ENCODE results near the gene DLX4. TPM values are rescaled to one million over a fixed set of nuclear protein-coding genes. Genes with fewer than 3 reads are reported as not detected.

The DLX4 gene
- total and polyA plus RNA-seq, 7 experiments from 2014 or later: 0.34 to 1.6 (median 0.74) TPM; not detected in 2

DNA sequence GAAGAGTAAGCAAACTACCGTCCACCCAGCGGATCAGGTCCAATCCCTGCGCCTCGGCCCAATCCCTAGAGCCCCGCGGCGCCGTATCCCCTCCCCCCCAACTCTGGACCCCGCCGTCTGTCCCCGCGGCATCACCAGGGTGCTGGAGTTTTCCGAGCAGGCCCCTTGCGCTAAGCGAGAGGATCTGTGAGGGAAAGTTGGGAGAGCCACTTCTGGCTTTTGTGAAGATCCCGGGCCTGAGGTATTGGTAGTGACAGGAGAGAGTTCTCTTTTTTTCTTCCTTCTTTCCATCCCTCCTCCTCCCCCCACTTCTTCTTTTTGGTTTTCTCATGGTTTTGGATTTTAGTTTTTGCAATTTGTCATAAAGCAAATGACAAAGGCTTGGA is 3.5 kb upstream of the DLX4 start:
- POLR2A ChIA-PET: no interaction called here
- Mint-ChIP-seq H3K27ac (peak overlapping the region in 2 of 9 donors; percentile 16 to 68), H3K27me3 (peaks cover 66 to 87% (median 74%) of the 10 kb centered on the region in 5 donors), H3K36me3 (peaks cover 0 to 5% (median 3%) of the 10 kb centered on the region in 5 donors), H3K4me1 (peaks cover 21 to 57% (median 44%) of the 10 kb centered on the region in 7 donors), H3K4me3 (peak overlapping the region in 8 of 10 donors; percentile 13 to 83 (median 64)), H3K9me3 (peaks cover 0 to 22% (median 9%) of the 10 kb centered on the region in 11 donors)
- intact Hi-C loops (cut with micrococcal nuclease): loop anchor here (5.0 to 10.0 kb wide), 4 partner anchors 468 to 1351 kb away; partner anchors contain the start of genes NGFR (in 2 of the 2), HOXB7 (in 1 of the 2) and HOXB8 (in 1 of the 2)
- no peak overlapping the region for H3K4me3 ChIP-seq (ENCODE audit: low read length)
- peaks cover 11 to 40% of the 10 kb centered on the region in 2 donors for H3K27me3 ChIP-seq (ENCODE audit: control insufficient read depth in 2 of 2, insufficient read depth in 2 of 2, low read length in 2 of 2)
- peaks cover 9 to 26% of the 10 kb centered on the region in 2 donors for H3K4me1 ChIP-seq (ENCODE audit: control insufficient read depth in 2 of 2, insufficient read depth in 2 of 2, low read length in 2 of 2)
- H3K36me3 ChIP-seq (ENCODE audit: control insufficient read depth in 2 of 3, insufficient read depth in 3 of 3, low read length in 3 of 3): no peaks in the 10 kb centered on the region
- DNase-seq (no peak), ATAC-seq (no peak)
- no peaks in the 10 kb centered on the region for H3K9me3 ChIP-seq (ENCODE audit: control insufficient read depth in 2 of 3, low read length in 3 of 3)
- CTCF ChIA-PET: no interaction called here
- H3K27ac ChIP-seq (ENCODE audit: low read depth, low read length): no peak overlapping the region

DNA sequence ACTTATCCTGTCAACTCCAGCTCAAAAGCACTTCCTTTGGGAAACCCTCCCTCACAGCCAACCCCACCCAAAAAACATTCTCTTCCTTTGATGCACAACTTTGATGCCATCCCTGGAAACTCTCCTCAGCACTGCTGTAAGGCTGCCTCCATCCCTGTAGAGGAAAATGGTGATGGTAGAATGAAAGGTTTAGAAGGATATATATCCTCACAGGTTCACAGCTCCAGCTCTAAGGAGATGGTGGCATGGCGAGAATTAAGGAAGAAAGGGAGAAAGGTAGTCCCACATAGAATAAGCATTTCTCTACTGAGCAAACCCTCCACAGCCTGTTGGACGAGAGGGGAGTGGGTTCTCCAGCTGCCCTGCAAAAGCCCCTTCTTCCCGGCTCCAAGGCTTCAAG is 2.2 kb upstream of the DLX4 start:
- ChIA-PET CTCF (no interaction called here), POLR2A (interaction anchor here (0.6 kb wide), 2 partner anchors 10 to 44 kb away, joined by 3 to 6 read pairs; no protein-coding TSS in a partner anchor)
- Mint-ChIP-seq H3K9me3 (peaks cover 0 to 20% (median 9%) of the 10 kb centered on the region in 11 donors), H3K36me3 (peaks cover 0 to 5% (median 3%) of the 10 kb centered on the region in 5 donors), H3K4me1 (peaks cover 29 to 70% (median 54%) of the 10 kb centered on the region in 7 donors), H3K27me3 (peaks cover 70 to 93% (median 78%) of the 10 kb centered on the region in 5 donors), H3K4me3 (peak overlapping the region in 4 of 10 donors; percentile 2 to 51 (median 16)), H3K27ac (peak overlapping the region in 2 of 9 donors; percentile 59 to 69)
- Histone ChIP-seq H3K9me3 (ENCODE audit: control insufficient read depth in 2 of 3, low read length in 3 of 3) (no peaks in the 10 kb centered on the region), H3K36me3 (ENCODE audit: control insufficient read depth in 2 of 3, insufficient read depth in 3 of 3, low read length in 3 of 3) (no peaks in the 10 kb centered on the region), H3K27ac (ENCODE audit: low read depth, low read length) (no peak overlapping the region), H3K27me3 (ENCODE audit: control insufficient read depth in 2 of 2, insufficient read depth in 2 of 2, low read length in 2 of 2) (peaks cover 11 to 45% of the 10 kb centered on the region in 2 donors), H3K4me1 (ENCODE audit: control insufficient read depth in 2 of 2, insufficient read depth in 2 of 2, low read length in 2 of 2) (peaks cover 9 to 28% of the 10 kb centered on the region in 2 donors), H3K4me3 (ENCODE audit: low read length) (no peak overlapping the region)
- no peak for ATAC-seq
- DNase-seq: no peak
- intact Hi-C loops (cut with micrococcal nuclease): loop anchor here (5.0 to 10.0 kb wide), 4 partner anchors 469 to 1352 kb away; partner anchors contain the start of genes NGFR (in 2 of the 2), HOXB7 (in 1 of the 2) and HOXB8 (in 1 of the 2)

DNA sequence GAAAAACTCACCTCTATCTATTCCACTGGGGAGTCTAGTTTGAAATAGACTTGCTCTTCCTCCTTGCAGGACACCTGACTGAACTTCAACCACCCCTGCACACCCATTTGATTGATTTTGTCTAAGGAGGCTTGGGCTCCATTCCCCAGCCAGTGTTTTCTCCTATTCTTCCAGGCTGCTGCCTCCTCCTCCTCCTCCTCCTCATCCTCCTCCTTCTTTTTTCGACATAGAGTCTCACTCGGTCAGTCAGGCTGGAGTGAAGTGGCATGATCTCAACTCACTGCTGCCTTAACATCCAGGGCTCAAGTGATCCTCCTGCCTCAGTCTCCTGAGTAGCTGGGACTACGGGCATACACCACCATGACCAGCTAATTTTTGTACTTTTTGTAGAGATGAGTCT is 1.8 kb upstream of the DLX4 start:
- H3K36me3 Mint-ChIP-seq: peaks cover 0 to 5% (median 3%) of the 10 kb centered on the region in 5 donors
- H3K4me3 ChIP-seq (ENCODE audit: low read length): no peak overlapping the region
- peak overlapping the region in 3 of 10 donors; percentile 14 to 91 (median 69) for H3K4me3 Mint-ChIP-seq
- POLR2A ChIA-PET: interaction anchor here (0.6 kb wide), 2 partner anchors 44 to 1932 kb away, joined by 3 to 6 read pairs; no protein-coding TSS in a partner anchor
- CTCF ChIA-PET: no interaction called here
- H3K27me3 ChIP-seq (ENCODE audit: control insufficient read depth in 2 of 2, insufficient read depth in 2 of 2, low read length in 2 of 2): peaks cover 11 to 48% of the 10 kb centered on the region in 2 donors
- H3K4me1 Mint-ChIP-seq: peaks cover 29 to 74% (median 54%) of the 10 kb centered on the region in 7 donors
- H3K27me3 Mint-ChIP-seq: peaks cover 67 to 94% (median 78%) of the 10 kb centered on the region in 5 donors
- intact Hi-C loops (cut with micrococcal nuclease): loop anchor here (5.0 to 10.0 kb wide), 4 partner anchors 470 to 1352 kb away; partner anchors contain the start of genes NGFR (in 2 of the 2), HOXB7 (in 1 of the 2) and HOXB8 (in 1 of the 2)
- DNase-seq (no peak), ATAC-seq (no peak)
- H3K27ac ChIP-seq (ENCODE audit: low read depth, low read length): no peak overlapping the region
- H3K9me3 Mint-ChIP-seq: peaks cover 0 to 20% (median 9%) of the 10 kb centered on the region in 11 donors
- no peaks in the 10 kb centered on the region for H3K36me3 ChIP-seq (ENCODE audit: control insufficient read depth in 2 of 3, insufficient read depth in 3 of 3, low read length in 3 of 3)
- H3K27ac Mint-ChIP-seq: no peak overlapping the region
- peaks cover 9 to 32% of the 10 kb centered on the region in 2 donors for H3K4me1 ChIP-seq (ENCODE audit: control insufficient read depth in 2 of 2, insufficient read depth in 2 of 2, low read length in 2 of 2)
- no peaks in the 10 kb centered on the region for H3K9me3 ChIP-seq (ENCODE audit: control insufficient read depth in 2 of 3, low read length in 3 of 3)

DNA sequence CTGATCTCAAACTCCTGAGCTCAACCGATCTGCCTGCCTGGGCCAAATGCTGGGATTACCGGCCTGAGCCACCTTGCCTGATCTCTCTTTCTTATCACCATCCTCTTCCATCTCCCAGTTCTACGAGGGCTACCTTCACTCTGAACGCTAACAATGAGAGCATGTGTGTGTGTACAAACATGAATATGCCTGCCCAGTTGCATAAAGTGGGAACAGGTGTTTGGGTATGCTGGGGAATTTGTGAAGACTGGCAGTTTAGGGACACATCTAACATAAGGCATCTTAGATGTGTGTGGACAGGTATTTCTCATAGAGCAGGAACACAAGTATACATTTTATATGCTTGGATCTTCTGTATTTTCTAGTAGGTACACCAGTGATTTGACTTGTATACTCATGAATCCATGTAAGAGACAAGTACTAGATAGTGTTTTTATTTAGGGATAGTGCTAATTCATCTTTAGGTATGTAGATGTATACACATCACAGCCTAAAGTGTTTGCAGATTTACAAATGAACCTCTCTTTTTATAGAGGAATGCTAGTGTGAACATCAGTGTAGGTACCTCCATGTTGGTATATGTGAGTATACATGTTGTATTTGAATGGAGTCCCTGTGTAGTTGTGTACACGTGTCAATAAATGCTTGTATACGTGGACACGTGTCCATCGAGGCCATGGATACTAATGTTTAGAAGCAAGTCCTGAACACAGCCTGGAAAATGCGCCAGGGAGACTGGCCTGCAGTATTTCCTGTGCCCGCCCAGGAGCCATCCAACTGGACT is 1.2 kb upstream of the DLX4 start:
- Histone ChIP-seq H3K4me3 (ENCODE audit: low read length) (peak overlapping the region; percentile 81), H3K4me1 (ENCODE audit: control insufficient read depth in 2 of 2, insufficient read depth in 2 of 2, low read length in 2 of 2) (peaks cover 9 to 38% of the 10 kb centered on the region in 2 donors), H3K27ac (ENCODE audit: low read depth, low read length) (no peak overlapping the region), H3K9me3 (ENCODE audit: control insufficient read depth in 2 of 3, low read length in 3 of 3) (no peaks in the 10 kb centered on the region), H3K36me3 (ENCODE audit: control insufficient read depth in 2 of 3, insufficient read depth in 3 of 3, low read length in 3 of 3) (no peaks in the 10 kb centered on the region), H3K27me3 (ENCODE audit: control insufficient read depth in 2 of 2, insufficient read depth in 2 of 2, low read length in 2 of 2) (peaks cover 11 to 43% of the 10 kb centered on the region in 2 donors)
- Mint-ChIP-seq H3K4me3 (peak overlapping the region; percentile 58 to 94 (median 86)), H3K36me3 (peaks cover 0 to 5% (median 3%) of the 10 kb centered on the region in 5 donors), H3K9me3 (peaks cover 0 to 20% (median 9%) of the 10 kb centered on the region in 11 donors), H3K27me3 (peaks cover 63 to 93% (median 74%) of the 10 kb centered on the region in 5 donors), H3K27ac (peak overlapping the region in 4 of 9 donors; percentile 10 to 59 (median 24)), H3K4me1 (peaks cover 29 to 80% (median 59%) of the 10 kb centered on the region in 7 donors)
- intact Hi-C loops (cut with micrococcal nuclease): loop anchor here (1.0 to 10.0 kb wide), 7 partner anchors 16 to 1353 kb away; partner anchors contain the start of genes NGFR (in 2 of the 2), DLX3 (in 1 of the 2), HOXB7 (in 1 of the 2) and HOXB8 (in 1 of the 2)
- CTCF ChIA-PET: interaction anchor here (1.0 kb wide), 1 partner anchor 30 kb away, joined by 3 read pairs; no protein-coding TSS in a partner anchor
- POLR2A ChIA-PET: interaction anchor here (0.6 to 1.4 kb wide), 3 partner anchors 16 to 1933 kb away, joined by 3 read pairs; no protein-coding TSS in a partner anchor
- DNase-seq (no peak), ATAC-seq (no peak)

DNA sequence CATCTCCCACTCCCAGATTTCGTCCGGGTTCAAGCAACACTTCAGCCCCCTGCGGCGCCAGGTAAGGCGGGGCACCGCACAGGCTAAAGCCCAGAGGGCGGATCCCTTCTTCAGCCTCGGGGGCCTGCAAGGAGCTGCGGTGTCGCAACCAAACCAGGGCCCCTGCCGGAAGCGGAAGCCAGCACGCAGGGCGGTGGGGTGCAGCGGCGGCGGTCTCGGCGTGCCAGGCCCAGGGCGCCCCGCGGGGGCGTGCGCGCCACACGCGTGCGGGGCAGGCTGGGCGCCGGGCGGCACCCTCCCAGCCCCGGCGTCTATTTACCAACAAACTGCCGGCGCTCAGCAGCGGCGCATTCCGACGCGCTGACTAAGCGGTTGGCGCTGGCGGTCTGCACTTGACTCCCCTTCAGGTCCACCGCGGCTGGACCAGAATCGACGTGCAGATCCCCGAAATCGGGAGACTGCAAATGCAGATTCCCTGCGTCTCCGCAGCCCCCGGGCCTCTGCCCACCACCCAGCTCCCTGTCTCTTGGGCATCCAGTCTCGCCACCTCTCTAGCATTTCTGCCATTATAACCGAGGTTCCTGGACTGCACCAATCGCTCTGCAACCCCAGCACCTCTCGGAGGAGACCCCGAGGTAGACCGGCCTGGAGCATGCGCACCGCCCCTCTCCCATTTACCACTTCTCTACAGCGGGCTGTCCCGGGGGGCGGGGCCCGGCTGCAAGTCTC is 421 bp upstream of the DLX4 start:
- ChIA-PET POLR2A (interaction anchor here (0.6 to 1.4 kb wide), 2 partner anchors 15 to 126 kb away, joined by 3 read pairs; no protein-coding TSS in a partner anchor), CTCF (interaction anchor here (1.0 kb wide), 1 partner anchor 29 kb away, joined by 3 read pairs; no protein-coding TSS in a partner anchor)
- H3K36me3 Mint-ChIP-seq: peaks cover 0 to 5% (median 3%) of the 10 kb centered on the region in 5 donors
- peak overlapping the region; percentile 82 to 94 (median 90) for H3K4me3 Mint-ChIP-seq
- H3K27ac ChIP-seq (ENCODE audit: low read depth, low read length): no peak overlapping the region
- H3K9me3 ChIP-seq (ENCODE audit: control insufficient read depth in 2 of 3, low read length in 3 of 3): no peaks in the 10 kb centered on the region
- ATAC-seq (peak; percentile 83), DNase-seq (peak; percentile 46 to 77 (median 71))
- peaks cover 9 to 40% of the 10 kb centered on the region in 2 donors for H3K4me1 ChIP-seq (ENCODE audit: control insufficient read depth in 2 of 2, insufficient read depth in 2 of 2, low read length in 2 of 2)
- H3K27ac Mint-ChIP-seq: peak overlapping the region in 7 of 9 donors; percentile 47 to 91 (median 65)
- H3K36me3 ChIP-seq (ENCODE audit: control insufficient read depth in 2 of 3, insufficient read depth in 3 of 3, low read length in 3 of 3): no peaks in the 10 kb centered on the region
- H3K4me3 ChIP-seq (ENCODE audit: low read length): peak overlapping the region; percentile 81
- H3K27me3 ChIP-seq (ENCODE audit: control insufficient read depth in 2 of 2, insufficient read depth in 2 of 2, low read length in 2 of 2): peaks cover 11 to 41% of the 10 kb centered on the region in 2 donors
- peaks cover 63 to 93% (median 72%) of the 10 kb centered on the region in 5 donors for H3K27me3 Mint-ChIP-seq
- intact Hi-C loops (cut with micrococcal nuclease): loop anchor here (1.0 to 10.0 kb wide), 7 partner anchors 16 to 1354 kb away; partner anchors contain the start of genes NGFR (in 2 of the 2), DLX3 (in 1 of the 2), HOXB7 (in 1 of the 2) and HOXB8 (in 1 of the 2)
- peaks cover 0 to 19% (median 9%) of the 10 kb centered on the region in 11 donors for H3K9me3 Mint-ChIP-seq
- peaks cover 25 to 79% (median 57%) of the 10 kb centered on the region in 7 donors for H3K4me1 Mint-ChIP-seq

Measured in naive thymus-derived CD4-positive, alpha-beta T cell (primary cell).